Jurkat, Clone E6-1 (cell line): ENCODE results near the gene DOCK4. TPM values are rescaled to one million over a fixed set of nuclear protein-coding genes. Genes with fewer than 3 reads are reported as not detected.
"Not testable (repeated sequence)": the region's sequence is repeated elsewhere in the genome, so short reads cannot be mapped to it uniquely, and the experiment has no call there.

Source experiments
- DNase-seq: peaks from one replicate; pipeline ENCODE4 v3.0.0-alpha.2; 2011; ENCODE audit warnings: low read depth, low spot score
- H3K4me3 ChIP-seq: 2 replicates; pipeline ENCODE4 v1.5.1; 2011; ENCODE audit warnings: mild to moderate bottlenecking, low read length, control low read depth, moderate library complexity
- polyA plus RNA-seq: library from polyadenylated mRNA; unstranded; fragments of >200 nt; gene quantifications from one replicate; pipeline ENCODE4 v1.2.1, GENCODE V29; 2012; ENCODE audit warnings: missing spikeins; ENCODE audit not compliant: insufficient read length, insufficient read depth

The DOCK4 gene
- 3.7 TPM for polyA plus RNA-seq

- DNase-seq, result peak; percentile 97
These were observed at the start of gene DOCK4, which contains the start of gene ZNF277 for GRCh38 chr7:112206238-112206990. DOCK4 (minus strand) TSS chr7:112206399; CDS start chr7:112206138, 261 bp downstream. ZNF277 (plus strand) TSS chr7:112206695; CDS start chr7:112206717, 22 bp downstream.

GRCh38 chr7:112255388-112255720 is 49.2 kb upstream of the DOCK4 start:
- no peak overlapping the region for H3K4me3 ChIP-seq
- DNase-seq, result peak; percentile 69

More at GRCh38 chr7:112206238-112206990, at the start of gene DOCK4, which contains the start of gene ZNF277:
- peak within 1 kb of the TSS; percentile 92 for H3K4me3 ChIP-seq

GRCh38 chr7:112254709-112255387 is 48.6 kb upstream of the DOCK4 start:
- no peak for DNase-seq
- H3K4me3 ChIP-seq, result no peak overlapping the region

GRCh38 chr7:112254156-112254555 is 48.0 kb upstream of the DOCK4 start:
- no peak overlapping the region for H3K4me3 ChIP-seq
- no peak for DNase-seq

- DNase-seq, result no peak
- no peak overlapping the region for H3K4me3 ChIP-seq
These were observed 46.5 kb upstream of the DOCK4 start for GRCh38 chr7:112252691-112253090.

GRCh38 chr7:112252141-112252540 is 45.9 kb upstream of the DOCK4 start:
- H3K4me3 ChIP-seq, result no peak overlapping the region

GRCh38 chr7:112249967-112250366 is 43.8 kb upstream of the DOCK4 start:
- not testable (repeated sequence) for H3K4me3 ChIP-seq, DNase-seq

More at GRCh38 chr7:112252141-112252540, 45.9 kb upstream of the DOCK4 start:
- no peak for DNase-seq

- DNase-seq, result no peak
- no peak overlapping the region for H3K4me3 ChIP-seq
These were observed 42.4 kb upstream of the DOCK4 start for GRCh38 chr7:112248598-112248997.

- DNase-seq, result no peak
- H3K4me3 ChIP-seq, result no peak overlapping the region
These were observed 32.8 kb upstream of the DOCK4 start for GRCh38 chr7:112238852-112239610.

GRCh38 chr7:112238330-112238729 is 32.1 kb upstream of the DOCK4 start:
- DNase-seq, result no peak
- H3K4me3 ChIP-seq, result no peak overlapping the region

GRCh38 chr7:112236597-112236996 is 30.4 kb upstream of the DOCK4 start:
- no peak for DNase-seq
- H3K4me3 ChIP-seq, result no peak overlapping the region

GRCh38 chr7:112234147-112234546 is 27.9 kb upstream of the DOCK4 start:
- no peak overlapping the region for H3K4me3 ChIP-seq
- DNase-seq, result no peak

- no peak overlapping the region for H3K4me3 ChIP-seq
- DNase-seq, result no peak
These were observed 27.0 kb upstream of the DOCK4 start for GRCh38 chr7:112233048-112233697.

- H3K4me3 ChIP-seq, result no peak overlapping the region
- no peak for DNase-seq
These were observed 26.2 kb upstream of the DOCK4 start for GRCh38 chr7:112232212-112232978.

- no peak overlapping the region for H3K4me3 ChIP-seq
- DNase-seq, result no peak
These were observed 22.4 kb upstream of the DOCK4 start for GRCh38 chr7:112228632-112229031.

GRCh38 chr7:112226701-112227276 is 20.6 kb upstream of the DOCK4 start:
- no peak for DNase-seq
- H3K4me3 ChIP-seq, result no peak overlapping the region

GRCh38 chr7:112225006-112225405 is 18.8 kb upstream of the DOCK4 start:
- H3K4me3 ChIP-seq, result no peak overlapping the region
- no peak for DNase-seq

- H3K4me3 ChIP-seq, result no peak overlapping the region
- no peak for DNase-seq
These were observed 18.0 kb upstream of the DOCK4 start for GRCh38 chr7:112224186-112224585.
